Gastrocnemius medialis (tissue), 4 donors: ENCODE measurements around the gene TTLL7.

Experiments used
- POLR2A ChIP-seq, 2 donors: fragments of 450-650 bp; IDR thresholded peaks; one replicate each; pipeline ENCODE4 v1.6.1; 2017; ENCODE audit warnings: antibody characterized with exemption in 2 of 2, mild to moderate bottlenecking in 2 of 2, moderate library complexity in 2 of 2
- TF ChIP-seq, protein P1 (sequence below), 5 experiments: fragments of 450-650 bp in 3 of 5; fragments of 200-600 bp in 2 of 5; sonication (generic) in 2 of 5; IDR thresholded peaks in 4 of 5; conservative IDR thresholded peaks in 1 of 5; 1 replicate in 4 of 5; 2 replicates in 1 of 5; pipeline ENCODE4 v1.5.1; 2016 to 2019; ENCODE audit warnings: antibody characterized with exemption in 5 of 5, mild to moderate bottlenecking in 3 of 5, moderate library complexity in 3 of 5

DNA sequence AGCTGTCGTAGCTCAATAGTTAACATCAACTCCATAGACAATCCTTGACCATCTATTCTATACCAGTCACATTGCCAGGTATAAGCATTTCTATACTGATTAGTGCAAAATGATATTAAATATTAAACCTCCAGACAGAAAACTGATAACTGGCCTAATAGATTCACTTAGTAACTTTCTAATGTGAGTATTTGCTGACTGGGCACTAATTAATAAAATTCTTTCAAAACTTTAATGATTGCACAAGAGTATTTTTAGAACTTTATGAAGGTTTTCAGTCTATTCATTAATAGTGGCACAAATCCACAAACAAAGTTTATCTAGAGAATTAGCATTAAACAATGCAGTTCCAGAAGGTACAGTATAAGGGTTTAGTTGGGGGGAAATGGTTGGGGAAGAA, 79.1 kb downstream of the TTLL7 start:
- TF ChIP-seq, protein P1, sequence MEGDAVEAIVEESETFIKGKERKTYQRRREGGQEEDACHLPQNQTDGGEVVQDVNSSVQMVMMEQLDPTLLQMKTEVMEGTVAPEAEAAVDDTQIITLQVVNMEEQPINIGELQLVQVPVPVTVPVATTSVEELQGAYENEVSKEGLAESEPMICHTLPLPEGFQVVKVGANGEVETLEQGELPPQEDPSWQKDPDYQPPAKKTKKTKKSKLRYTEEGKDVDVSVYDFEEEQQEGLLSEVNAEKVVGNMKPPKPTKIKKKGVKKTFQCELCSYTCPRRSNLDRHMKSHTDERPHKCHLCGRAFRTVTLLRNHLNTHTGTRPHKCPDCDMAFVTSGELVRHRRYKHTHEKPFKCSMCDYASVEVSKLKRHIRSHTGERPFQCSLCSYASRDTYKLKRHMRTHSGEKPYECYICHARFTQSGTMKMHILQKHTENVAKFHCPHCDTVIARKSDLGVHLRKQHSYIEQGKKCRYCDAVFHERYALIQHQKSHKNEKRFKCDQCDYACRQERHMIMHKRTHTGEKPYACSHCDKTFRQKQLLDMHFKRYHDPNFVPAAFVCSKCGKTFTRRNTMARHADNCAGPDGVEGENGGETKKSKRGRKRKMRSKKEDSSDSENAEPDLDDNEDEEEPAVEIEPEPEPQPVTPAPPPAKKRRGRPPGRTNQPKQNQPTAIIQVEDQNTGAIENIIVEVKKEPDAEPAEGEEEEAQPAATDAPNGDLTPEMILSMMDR (IDR thresholded peaks at IDR 0.05 in 4 of 5, conservative IDR thresholded peaks at IDR 0.05 in 1 of 5) = no peak
- TF ChIP-seq POLR2A (IDR thresholded peaks at IDR 0.05) = no peak
